Measurements from ENCODE around the gene LMNA. TPM values are rescaled to one million over a fixed set of nuclear protein-coding genes. Genes with fewer than 3 reads are reported as not detected.

LMNA gene
- total RNA-seq, 1 experiment from 2014 or later: 51.0 TPM

GRCh38 chr1:156082309-156083091 is 32.0 kb upstream of the LMNA start, which contains the start of gene MEX3A:
MEX3A (minus strand) TSS chr1:156082465; CDS start chr1:156081998, 467 bp downstream.
- no peaks in the 10 kb centered on the region for H3K27me3 ChIP-seq (ENCODE audit: insufficient read depth, low read length)
- H3K18ac ChIP-seq (ENCODE audit: insufficient read length, low read depth, low read length): peak within 1 kb of the TSS; percentile 85
- no peak within 1 kb of the TSS for H3K27ac ChIP-seq (ENCODE audit: insufficient read length, low read depth, low read length)
- TF ChIP-seq CTCF (conservative IDR thresholded peaks at IDR 0.05): no peak
- H4K5ac ChIP-seq (ENCODE audit: insufficient read length, low read depth, low read length): no peak within 1 kb of the TSS
- Mint-ChIP-seq H3K4me1 (peaks cover 57 to 69% of the 10 kb centered on the region in 2 experiments), H3K27ac (peak within 1 kb of the TSS; percentile 86 to 98 (median 97)), H3K4me3 (peak within 1 kb of the TSS; percentile 88 to 97), H3K36me3 (ENCODE audit: insufficient read depth in 1 of 3, low read depth in 3 of 3) (peaks cover 13 to 32% (median 24%) of the 10 kb centered on the region in 3 experiments; a peak in 6 of 7 replicates), H3K27me3 (ENCODE audit: low read depth) (no peaks in the 10 kb centered on the region), H3K9me3 (no peaks in the 10 kb centered on the region; a peak in 1 of 5 replicates)
- no peak within 1 kb of the TSS for H3K23ac ChIP-seq (ENCODE audit: insufficient read length, low read depth, low read length)
- no peak within 1 kb of the TSS for H2BK20ac ChIP-seq (ENCODE audit: low read depth, low read length, poor library complexity, severe bottlenecking)
- H4K8ac ChIP-seq (replicated peaks; ENCODE audit: insufficient read length, low read depth, low read length): no peak within 1 kb of the TSS
- H2BK12ac ChIP-seq (ENCODE audit: insufficient read length, low read depth, low read length): no peak within 1 kb of the TSS
- H4K91ac ChIP-seq (ENCODE audit: insufficient read length, low read depth, low read length): no peak within 1 kb of the TSS
- no peak within 1 kb of the TSS for H2BK120ac ChIP-seq (ENCODE audit: low read depth, low read length, poor library complexity, severe bottlenecking)
- H3K23me2 ChIP-seq (ENCODE audit: insufficient read length, low read depth, low read length, poor library complexity, severe bottlenecking): peaks cover 18% of the 10 kb centered on the region
- no CpG with 5 or more reads among the region's 62 CpGs for WGBS (ENCODE audit: extremely low coverage, insufficient read length, low lambda C conversion rate)
- H3K4me1 ChIP-seq (ENCODE audit: insufficient read depth, low read length): peaks cover 15% of the 10 kb centered on the region
- no peak within 1 kb of the TSS for H2AK5ac ChIP-seq (ENCODE audit: insufficient read length, low read length)
- H2AFZ ChIP-seq (ENCODE audit: low read length): no peak within 1 kb of the TSS
- no peak within 1 kb of the TSS for H3T11ph ChIP-seq (ENCODE audit: low read length)
- H3K79me1 ChIP-seq (ENCODE audit: insufficient read depth, low read depth, low read length, poor library complexity, severe bottlenecking): no peaks in the 10 kb centered on the region
- H3K56ac ChIP-seq (ENCODE audit: insufficient read length, low read depth, low read length): no peak within 1 kb of the TSS
- peak; percentile 97 for DNase-seq
- no peak within 1 kb of the TSS for H2BK5ac ChIP-seq (ENCODE audit: insufficient read length, low read length)
- H3K4ac ChIP-seq (ENCODE audit: low read depth, low read length): no peak within 1 kb of the TSS; the same call in 1 of the 2 replicates
- H3K79me2 ChIP-seq (ENCODE audit: insufficient read depth, low read length): peaks cover 23% of the 10 kb centered on the region; the same call in 1 of the 2 replicates
- peak within 1 kb of the TSS; percentile 61 for H3K4me2 ChIP-seq (ENCODE audit: insufficient read depth, insufficient read length, low read length)
- H3K14ac ChIP-seq (ENCODE audit: insufficient read depth, low read length): peak within 1 kb of the TSS; percentile 90
- no peaks in the 10 kb centered on the region for H4K20me1 ChIP-seq (ENCODE audit: control insufficient read depth, insufficient read depth, insufficient read length)
- H3K9me3 ChIP-seq (ENCODE audit: control insufficient read depth, low read depth, low read length): no peaks in the 10 kb centered on the region
- peak within 1 kb of the TSS; percentile 79 for H3K9ac ChIP-seq (ENCODE audit: extremely low read depth, insufficient read length, low read length)
- no peak within 1 kb of the TSS for H2BK15ac ChIP-seq (ENCODE audit: low read depth, low read length)

Data from H9 (cell line).